GM19099 (cell line): ENCODE results near the gene TM2D1.

Experiments
- POLR2A ChIP-seq: IDR thresholded peaks from 3 replicates; pipeline ENCODE4 v1.6.1; 2011; ENCODE audit warnings: low read depth; ENCODE audit not compliant: insufficient read length; ENCODE audit errors: extremely low read depth

TM2D1 gene

DNA sequence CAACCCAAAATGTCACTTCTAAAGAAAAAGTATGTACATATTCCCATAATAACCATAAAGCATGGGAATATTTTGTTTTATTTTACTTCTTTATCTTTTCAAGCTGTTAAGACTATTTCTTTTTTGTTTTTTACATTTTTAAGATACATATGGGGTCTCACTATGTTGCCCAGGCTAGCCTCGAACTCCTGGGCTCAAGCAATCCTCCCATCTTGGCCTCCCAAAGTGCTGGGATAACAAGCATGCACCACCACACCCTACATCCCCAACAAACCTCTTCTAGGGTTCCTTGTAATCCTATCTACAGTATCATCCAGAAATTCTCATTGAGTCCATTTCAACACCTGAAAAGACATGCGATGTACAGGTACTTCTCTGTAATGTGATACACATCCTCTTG, 87.5 kb downstream of the TM2D1 start:
- no peak for TF ChIP-seq POLR2A

DNA sequence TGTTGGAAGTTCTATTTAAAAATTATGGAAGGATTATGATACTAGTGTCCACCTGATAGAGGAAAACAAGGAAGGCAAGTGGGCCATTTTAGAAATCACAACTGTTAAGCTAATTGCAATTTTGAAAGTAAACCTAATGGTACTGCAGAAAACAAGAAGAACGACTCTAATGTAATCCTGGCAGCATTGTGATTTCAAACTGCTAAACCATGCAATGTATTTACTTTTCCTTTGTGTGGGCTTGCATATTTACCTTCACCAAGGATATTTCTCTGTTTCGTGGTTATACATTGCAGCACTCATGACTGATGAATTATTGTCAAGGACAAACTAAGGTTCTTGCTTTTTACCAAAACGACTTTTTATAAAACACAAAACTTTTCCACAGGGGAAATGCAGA, 88.1 kb downstream of the TM2D1 start:
- TF ChIP-seq POLR2A = no peak

DNA sequence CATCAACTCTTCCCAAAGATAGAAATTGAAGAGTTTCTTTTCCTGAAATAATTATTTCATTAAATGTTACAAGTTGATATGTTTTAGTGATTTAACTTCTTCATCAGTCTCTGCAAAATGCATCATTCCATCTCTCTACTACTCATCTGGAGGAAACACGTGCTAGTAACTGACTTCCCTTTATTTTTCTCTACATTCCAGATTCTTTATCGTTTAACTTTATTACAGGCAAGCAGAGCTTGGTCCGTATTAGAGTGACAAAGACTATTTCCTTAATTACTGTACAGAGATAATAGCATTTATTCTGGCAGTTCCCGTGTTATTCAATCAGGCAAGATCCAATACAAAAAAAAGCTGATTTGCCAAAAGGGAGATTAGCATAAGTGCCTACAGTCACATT, 88.6 kb downstream of the TM2D1 start:
- TF ChIP-seq POLR2A = no peak

DNA sequence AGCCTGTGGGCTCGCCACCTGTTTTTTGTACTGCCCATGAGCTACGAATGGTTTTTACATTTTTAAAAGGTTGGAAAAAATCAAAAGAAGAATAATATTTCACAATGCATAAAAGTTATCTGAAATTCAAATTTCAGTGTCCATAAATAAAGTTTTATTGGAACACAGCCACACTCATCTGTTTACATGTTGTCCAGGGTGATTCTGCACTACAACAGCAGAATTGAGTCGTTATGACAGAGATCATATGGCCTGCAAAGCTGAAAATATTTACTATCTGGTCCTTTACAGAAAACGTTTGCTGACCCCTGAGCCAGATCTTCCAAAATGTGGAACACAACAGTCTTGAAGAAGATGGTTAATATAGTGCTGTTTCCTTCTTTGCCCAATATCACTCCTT, 89.4 kb downstream of the TM2D1 start:
- TF ChIP-seq POLR2A = no peak

DNA sequence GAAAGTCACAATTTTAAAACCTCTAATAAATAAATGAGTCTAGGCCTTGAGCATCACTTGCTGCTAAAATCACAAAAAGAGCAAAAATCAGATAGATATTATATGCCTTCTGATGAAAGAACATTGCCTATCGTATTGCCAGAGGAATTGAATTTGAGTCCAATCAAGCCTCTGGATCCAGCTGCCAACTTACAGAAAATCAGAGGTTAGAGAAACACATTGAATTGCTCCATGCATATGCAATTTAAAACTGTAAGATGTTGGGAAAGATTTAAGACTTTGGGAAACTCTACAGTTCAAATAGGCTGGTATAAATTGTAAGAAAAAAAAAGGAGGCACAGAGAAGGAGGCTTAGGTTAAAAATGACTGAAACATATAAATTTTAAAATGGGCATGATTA, 93.5 kb downstream of the TM2D1 start:
- no peak for TF ChIP-seq POLR2A
